H7 (cell line): Measurements from ENCODE around the gene FOXF2. TPM values are rescaled to one million over a fixed set of nuclear protein-coding genes. Genes with fewer than 3 reads are reported as not detected.

Experiments
- DNase-seq: peaks from one replicate; pipeline ENCODE4 v3.0.0; 2012
- H3K27me3 ChIP-seq: 2 replicates; pipeline ENCODE4 v1.6.0; 2011; ENCODE audit warnings: mild to moderate bottlenecking, low read length; ENCODE audit not compliant: control insufficient read depth, insufficient read depth
- H3K36me3 ChIP-seq: replicated peaks from 2 replicates; pipeline ENCODE4 v1.5.1; 2011; ENCODE audit warnings: low read length; ENCODE audit not compliant: control insufficient read depth, insufficient read depth
- H3K4me3 ChIP-seq: 2 replicates; pipeline ENCODE4 v1.5.1; 2011; ENCODE audit warnings: low read depth, mild to moderate bottlenecking, control low read depth, low read length, moderate library complexity; ENCODE audit not compliant: insufficient read depth
- total RNA-seq: library from RNA; depleted of rRNA; stranded (reverse); fragments of >200 nt; shearing (Covaris generic); gene quantifications from 2 replicates; pipeline ENCODE4 v1.2.3, GENCODE V29; 2014

The FOXF2 gene
- total RNA-seq, 1 experiment from 2014 or later, result 0.52 TPM

GRCh38 chr6:1404713-1405098 lies 15.3 kb downstream of the FOXF2 start:
- Histone ChIP-seq H3K4me3 (no peak overlapping the region), H3K36me3 (no peaks in the 10 kb centered on the region), H3K27me3 (peaks cover 7% of the 10 kb centered on the region)
- no peak for DNase-seq

- peak; percentile 54 for DNase-seq
- Histone ChIP-seq H3K4me3 (no peak overlapping the region), H3K36me3 (no peaks in the 10 kb centered on the region), H3K27me3 (peaks cover 4% of the 10 kb centered on the region)
Observed at GRCh38 chr6:1405221-1405620, 15.8 kb downstream of the FOXF2 start.

GRCh38 chr6:1406306-1407072 lies 17.1 kb downstream of the FOXF2 start:
- H3K36me3 ChIP-seq, result no peaks in the 10 kb centered on the region
- no peak overlapping the region for H3K4me3 ChIP-seq
- peak; percentile 48 for DNase-seq
- H3K27me3 ChIP-seq, result no peaks in the 10 kb centered on the region; the same call in 1 of the 2 replicates

- Histone ChIP-seq H3K36me3 (no peaks in the 10 kb centered on the region), H3K27me3 (no peaks in the 10 kb centered on the region; the same call in 1 of the 2 replicates), H3K4me3 (no peak overlapping the region)
- DNase-seq, result no peak
Observed at GRCh38 chr6:1407499-1407990, 18.2 kb downstream of the FOXF2 start.

- Histone ChIP-seq H3K36me3 (no peaks in the 10 kb centered on the region), H3K27me3 (no peaks in the 10 kb centered on the region; the same call in 1 of the 2 replicates), H3K4me3 (no peak overlapping the region)
- peak; percentile 76 for DNase-seq
Observed at GRCh38 chr6:1409774-1410465, 20.5 kb downstream of the FOXF2 start.

- H3K36me3 ChIP-seq, result no peaks in the 10 kb centered on the region
- DNase-seq, result peak; percentile 39
- no peaks in the 10 kb centered on the region; the same call in 1 of the 2 replicates for H3K27me3 ChIP-seq
- H3K4me3 ChIP-seq, result no peak overlapping the region
Observed at GRCh38 chr6:1412901-1413300, 23.5 kb downstream of the FOXF2 start.

- H3K36me3 ChIP-seq, result no peaks in the 10 kb centered on the region
- no peak for DNase-seq
- no peak overlapping the region for H3K4me3 ChIP-seq
- H3K27me3 ChIP-seq, result no peaks in the 10 kb centered on the region
Observed at GRCh38 chr6:1415416-1416063, 26.2 kb downstream of the FOXF2 start.

- Histone ChIP-seq H3K36me3 (no peaks in the 10 kb centered on the region), H3K4me3 (no peak overlapping the region), H3K27me3 (no peaks in the 10 kb centered on the region)
- peak; percentile 82 for DNase-seq
Observed at GRCh38 chr6:1416191-1416760, 26.9 kb downstream of the FOXF2 start.

GRCh38 chr6:1416820-1417219 lies 27.4 kb downstream of the FOXF2 start:
- Histone ChIP-seq H3K27me3 (no peaks in the 10 kb centered on the region), H3K36me3 (no peaks in the 10 kb centered on the region), H3K4me3 (no peak overlapping the region)
- DNase-seq, result peak; percentile 33

- no peaks in the 10 kb centered on the region for H3K27me3 ChIP-seq
- no peaks in the 10 kb centered on the region for H3K36me3 ChIP-seq
- no peak for DNase-seq
- no peak overlapping the region for H3K4me3 ChIP-seq
Observed at GRCh38 chr6:1417718-1418117, 28.3 kb downstream of the FOXF2 start.

GRCh38 chr6:1418471-1419191 lies 29.3 kb downstream of the FOXF2 start:
- Histone ChIP-seq H3K36me3 (no peaks in the 10 kb centered on the region), H3K27me3 (peaks cover 1% of the 10 kb centered on the region; the same call in 1 of the 2 replicates), H3K4me3 (no peak overlapping the region)
- no peak for DNase-seq

GRCh38 chr6:1420382-1420781 lies 31.0 kb downstream of the FOXF2 start:
- H3K36me3 ChIP-seq, result no peaks in the 10 kb centered on the region
- DNase-seq, result no peak
- peaks cover 3% of the 10 kb centered on the region; the same call in 1 of the 2 replicates for H3K27me3 ChIP-seq
- H3K4me3 ChIP-seq, result no peak overlapping the region

- Histone ChIP-seq H3K36me3 (no peaks in the 10 kb centered on the region), H3K27me3 (peaks cover 3% of the 10 kb centered on the region; the same call in 1 of the 2 replicates), H3K4me3 (no peak overlapping the region)
- DNase-seq, result no peak
Observed at GRCh38 chr6:1422290-1422689, 32.9 kb downstream of the FOXF2 start.

GRCh38 chr6:1423578-1423977 lies 34.2 kb downstream of the FOXF2 start:
- H3K36me3 ChIP-seq, result no peaks in the 10 kb centered on the region
- H3K4me3 ChIP-seq, result no peak overlapping the region
- H3K27me3 ChIP-seq, result peaks cover 3% of the 10 kb centered on the region; the same call in 1 of the 2 replicates
- no peak for DNase-seq
